Measurements from ENCODE around the gene PGM1. TPM values are rescaled to one million over a fixed set of nuclear protein-coding genes. Genes with fewer than 3 reads are reported as not detected.

Gene PGM1
- total RNA-seq, 1 donor from 2014 or later = 77.3 TPM

GRCh38 chr1:63663301-63663700 lies 70.1 kb downstream of the PGM1 start:
- DNase-seq (ENCODE audit: low read depth) = peak; percentile 98
- H3K4me3 ChIP-seq (ENCODE audit: low read depth, low read length) = no peak overlapping the region
- TF ChIP-seq CTCF (conservative IDR thresholded peaks at IDR 0.05; ENCODE audit: low read depth, low read length) = no peak

- H3K4me3 ChIP-seq (ENCODE audit: low read depth, low read length) = no peak overlapping the region
- TF ChIP-seq CTCF (conservative IDR thresholded peaks at IDR 0.05; ENCODE audit: low read depth, low read length) = no peak
- peak; percentile 40 for DNase-seq (ENCODE audit: low read depth)
Observed at GRCh38 chr1:63663873-63664272, 70.7 kb downstream of the PGM1 start.

GRCh38 chr1:63664742-63665141 lies 71.5 kb downstream of the PGM1 start:
- no peak for TF ChIP-seq CTCF (conservative IDR thresholded peaks at IDR 0.05; ENCODE audit: low read depth, low read length)
- DNase-seq (ENCODE audit: low read depth) = no peak
- no peak overlapping the region for H3K4me3 ChIP-seq (ENCODE audit: low read depth, low read length)

- H3K4me3 ChIP-seq (ENCODE audit: low read depth, low read length) = no peak overlapping the region
- DNase-seq (ENCODE audit: low read depth) = no peak
- no peak for TF ChIP-seq CTCF (conservative IDR thresholded peaks at IDR 0.05; ENCODE audit: low read depth, low read length)
Observed at GRCh38 chr1:63665410-63665809, 72.2 kb downstream of the PGM1 start.

GRCh38 chr1:63665824-63666223 lies 72.6 kb downstream of the PGM1 start:
- no peak for DNase-seq (ENCODE audit: low read depth)
- TF ChIP-seq CTCF (conservative IDR thresholded peaks at IDR 0.05; ENCODE audit: low read depth, low read length) = no peak
- no peak overlapping the region for H3K4me3 ChIP-seq (ENCODE audit: low read depth, low read length)

GRCh38 chr1:63668298-63668697 lies 75.1 kb downstream of the PGM1 start:
- H3K4me3 ChIP-seq (ENCODE audit: low read depth, low read length) = no peak overlapping the region
- no peak for TF ChIP-seq CTCF (conservative IDR thresholded peaks at IDR 0.05; ENCODE audit: low read depth, low read length)
- DNase-seq (ENCODE audit: low read depth) = peak; percentile 56

GRCh38 chr1:63669151-63669961 lies 76.1 kb downstream of the PGM1 start:
- no peak for DNase-seq (ENCODE audit: low read depth)
- TF ChIP-seq CTCF (conservative IDR thresholded peaks at IDR 0.05; ENCODE audit: low read depth, low read length) = no peak
- H3K4me3 ChIP-seq (ENCODE audit: low read depth, low read length) = no peak overlapping the region
